NCI-H524 treated with DMSO at 0.1 percent for 48 hours (cell line): ENCODE data around the gene COL5A1.
"Not testable (repeated sequence)": the region's sequence is repeated elsewhere in the genome, so short reads cannot be mapped to it uniquely, and the experiment has no call there.

Source experiments
- DNase-seq: peaks from one replicate; lab custom pipeline; 2025; lab: John Stamatoyannopoulos, UW

The COL5A1 gene

DNA sequence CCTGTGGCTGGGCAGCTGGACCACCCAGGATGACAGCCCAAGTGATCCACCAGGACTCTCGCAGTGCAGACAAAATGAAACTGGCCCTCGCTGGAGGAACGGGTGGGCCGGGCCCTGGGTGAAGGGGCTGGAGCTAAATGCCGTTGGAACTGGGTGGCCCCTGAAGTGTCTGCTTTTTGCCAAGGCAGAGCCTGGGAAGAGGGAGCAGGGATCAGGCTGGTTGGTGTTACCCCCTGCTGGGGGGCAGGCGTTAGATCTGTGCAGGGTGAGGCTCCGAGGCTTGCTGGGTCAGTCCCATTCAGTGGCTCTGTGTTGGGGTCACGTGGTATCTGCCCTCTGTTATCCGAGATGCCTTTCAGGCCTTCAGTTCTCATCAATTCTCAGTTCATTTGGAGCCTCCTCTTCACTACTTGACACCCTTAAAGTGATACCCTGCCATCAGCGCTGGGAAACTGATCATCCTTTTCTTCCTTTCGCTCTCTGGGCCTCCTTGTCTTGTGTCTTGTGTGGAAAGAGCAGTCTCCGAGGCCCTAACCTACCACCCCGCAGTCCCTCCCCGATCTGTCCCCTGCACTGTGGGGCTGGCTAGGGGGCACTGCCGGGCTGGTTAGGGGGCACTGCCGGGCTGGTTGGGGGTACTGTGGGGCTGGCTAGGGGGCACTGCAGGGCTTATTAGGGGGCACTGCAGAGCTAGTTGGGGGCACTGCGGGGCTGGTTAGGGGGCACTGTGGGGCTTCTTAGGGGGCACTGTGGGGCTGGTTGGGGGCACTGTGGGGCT lies 37.3 kb downstream of the COL5A1 start:
- DNase-seq, result no peak

DNA sequence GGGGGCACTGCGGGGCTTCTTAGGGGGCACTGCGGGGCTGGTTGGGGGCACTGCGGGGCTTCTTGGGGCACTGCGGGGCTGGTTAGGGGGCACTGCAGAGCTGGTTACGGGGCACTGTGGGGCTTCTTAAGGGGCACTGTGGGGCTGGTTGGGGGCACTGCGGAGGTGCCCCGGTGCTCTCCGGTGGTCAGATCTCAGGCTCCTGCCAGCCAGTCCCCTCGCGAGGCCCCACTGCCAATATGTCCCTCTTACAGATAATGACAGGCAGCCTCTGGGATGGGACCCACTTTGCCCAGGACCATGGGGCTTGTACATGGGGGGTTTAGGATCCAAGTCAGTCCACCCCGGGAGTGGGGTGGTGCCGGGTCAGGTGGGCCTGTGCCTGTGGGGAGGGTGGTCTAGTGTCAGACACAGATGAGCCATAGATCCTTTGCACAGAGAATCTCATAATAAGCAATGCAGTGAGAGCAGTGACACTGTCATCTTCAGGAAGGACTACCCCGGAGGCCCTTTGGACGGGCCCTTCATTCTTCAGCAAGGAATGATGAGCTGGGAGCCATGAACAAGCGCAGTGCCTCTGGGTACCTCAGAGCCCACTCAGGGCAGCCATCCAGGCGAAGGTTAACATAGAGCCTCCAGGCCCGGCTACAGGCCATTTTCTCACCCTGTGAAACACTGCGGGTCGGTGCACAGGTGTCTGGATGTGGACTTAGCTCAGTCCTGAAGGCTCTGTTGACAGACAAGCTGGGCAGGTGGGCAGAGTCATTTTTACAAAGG lies 38.2 kb downstream of the COL5A1 start:
- no peak for DNase-seq

DNA sequence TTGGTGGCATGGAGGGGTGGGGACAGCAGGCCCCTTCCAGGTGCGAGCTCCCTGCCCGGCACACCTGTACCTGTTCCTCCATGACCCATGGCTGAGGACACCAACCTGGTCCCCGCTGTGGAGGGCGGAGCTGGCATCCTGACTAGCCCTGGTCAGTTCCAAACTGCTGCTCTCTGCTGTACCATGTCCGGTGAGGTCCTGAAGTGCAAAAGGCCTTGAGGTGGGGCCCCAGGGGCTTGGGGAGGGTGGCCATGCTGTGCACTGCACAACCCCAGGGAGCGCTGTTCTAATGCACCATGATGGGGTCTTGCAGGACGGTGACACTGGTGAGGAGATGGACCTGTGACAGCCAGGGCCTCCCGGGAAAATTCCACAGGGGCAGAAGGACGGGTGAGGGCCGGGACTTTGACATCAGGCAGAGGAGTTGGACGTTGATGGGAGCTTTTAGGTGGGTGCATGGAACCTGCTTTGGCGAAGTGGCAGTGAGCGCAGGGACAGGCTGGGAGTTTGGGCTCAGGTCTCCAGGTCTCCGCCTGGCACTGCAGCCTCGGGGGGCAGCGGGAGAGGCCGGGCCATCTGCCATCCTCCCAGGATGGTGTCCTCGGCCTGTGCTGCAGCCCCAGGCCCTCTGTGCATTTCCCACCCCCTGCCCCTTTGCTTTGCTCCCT lies 38.9 kb downstream of the COL5A1 start:
- no peak for DNase-seq

DNA sequence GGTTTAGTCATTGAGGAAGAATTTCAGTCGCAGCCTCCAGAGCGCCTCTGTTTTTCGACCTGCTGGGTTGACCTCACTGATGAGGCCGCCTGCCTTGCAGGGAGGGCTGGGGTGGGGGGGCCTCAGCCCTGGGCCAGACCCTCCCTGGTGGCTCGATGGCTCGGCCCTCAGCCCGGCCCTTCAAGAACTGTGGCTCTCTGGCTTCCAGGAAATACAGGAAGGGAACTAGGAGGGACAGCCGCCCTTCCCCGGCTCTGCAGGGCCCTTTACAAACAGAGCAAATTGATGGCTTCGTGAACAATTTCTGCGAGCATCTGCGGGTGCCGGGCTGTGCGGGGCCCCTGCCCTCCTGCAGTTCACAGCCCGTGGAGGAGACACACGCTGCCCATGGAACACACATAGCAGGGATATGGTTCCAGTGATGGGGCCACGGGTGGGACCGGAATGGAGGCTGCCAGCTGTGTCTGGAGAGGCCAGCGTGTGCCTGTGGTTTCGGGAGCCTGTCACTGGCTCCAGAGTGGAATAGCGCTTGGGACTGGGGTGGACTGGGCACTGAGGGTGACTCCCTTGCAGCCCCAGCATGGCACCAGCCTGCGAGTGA lies 39.6 kb downstream of the COL5A1 start:
- DNase-seq, result no peak

DNA sequence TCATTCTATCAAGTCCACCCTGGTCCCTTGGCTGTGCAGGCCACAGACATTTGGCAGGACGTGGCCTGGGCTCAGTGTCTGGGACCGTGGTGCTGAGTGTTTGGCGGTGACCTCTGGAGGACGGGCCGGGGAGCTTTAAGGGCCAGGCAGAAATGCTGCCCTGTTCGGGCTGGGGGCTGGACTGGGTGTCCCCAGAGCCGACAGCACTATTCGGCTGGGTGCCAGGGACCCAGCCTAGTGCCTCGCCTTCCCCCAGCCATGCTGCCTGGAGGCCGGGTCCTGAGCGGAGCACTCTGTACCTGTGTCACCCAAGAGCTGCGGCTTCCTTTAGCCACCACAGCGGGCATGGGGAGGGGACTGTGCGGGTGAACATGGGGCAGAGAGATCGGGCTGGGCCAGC lies 40.4 kb downstream of the COL5A1 start:
- DNase-seq, result no peak

DNA sequence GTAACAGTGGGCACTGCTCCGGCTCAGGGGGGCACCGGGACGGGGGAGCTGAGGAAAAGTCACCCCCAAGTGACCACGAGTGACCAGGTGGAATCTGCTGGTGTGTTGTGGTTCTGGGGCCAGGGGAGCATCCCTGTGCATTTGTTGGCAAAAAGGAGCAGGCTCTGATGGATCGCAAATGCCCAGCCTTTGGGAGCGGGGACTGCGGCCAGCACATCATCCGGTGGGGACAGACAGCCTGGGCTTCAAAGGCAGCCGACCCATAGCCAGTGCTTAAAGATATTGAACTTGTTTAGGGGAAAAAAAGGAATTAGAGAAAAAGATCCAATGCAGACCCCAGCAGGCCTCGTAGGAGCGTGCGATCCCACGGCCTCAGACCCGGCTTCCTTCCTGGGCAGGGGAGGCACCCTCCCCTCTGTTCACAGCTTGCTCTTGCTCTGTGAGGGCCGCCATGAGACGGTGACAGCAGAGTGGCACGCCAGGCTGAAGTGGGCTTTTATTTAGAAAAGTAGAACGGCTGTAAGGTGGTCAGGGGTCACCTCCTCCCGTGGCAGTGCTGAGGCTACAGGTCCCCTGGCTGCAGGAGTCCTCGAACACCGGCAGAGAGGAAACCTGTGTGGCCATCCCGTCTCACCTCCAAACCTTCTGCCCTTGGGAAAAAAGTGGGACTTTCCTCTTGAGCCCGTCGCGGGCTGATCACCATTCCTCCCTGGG lies 41.2 kb downstream of the COL5A1 start:
- no peak for DNase-seq

DNA sequence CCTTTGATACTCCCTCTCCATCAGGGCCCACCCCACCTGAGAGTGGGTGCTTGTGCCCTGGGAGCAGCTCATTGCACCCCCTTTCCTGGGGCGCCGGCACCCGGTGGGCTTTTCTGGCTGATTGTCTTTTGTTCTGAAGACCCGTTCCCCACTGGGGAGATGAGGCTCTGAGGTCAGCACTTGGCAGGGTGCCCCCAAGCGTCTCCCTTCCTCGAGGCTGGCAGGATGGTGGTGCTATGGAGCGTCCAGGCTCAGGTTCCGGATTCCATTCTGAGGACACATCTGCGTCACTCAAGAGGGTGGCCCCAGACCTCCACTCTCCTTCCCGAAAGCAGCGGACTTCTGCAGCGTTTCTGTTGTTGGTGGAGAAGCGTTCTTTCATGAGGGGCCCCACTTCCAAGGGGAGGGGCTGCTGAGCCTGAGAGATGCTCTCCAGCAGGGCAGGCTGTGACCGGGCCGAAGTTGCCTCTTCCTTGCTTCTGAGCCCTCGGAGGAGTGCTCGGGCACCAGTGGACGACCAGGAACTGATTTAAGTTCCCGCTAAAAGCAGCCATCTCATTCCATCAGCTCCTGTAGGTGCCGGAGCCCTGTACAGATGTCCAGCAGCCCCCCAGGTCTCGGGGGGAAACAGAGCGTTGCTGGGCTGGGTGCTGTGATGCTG lies 42.2 kb downstream of the COL5A1 start:
- no peak for DNase-seq

DNA sequence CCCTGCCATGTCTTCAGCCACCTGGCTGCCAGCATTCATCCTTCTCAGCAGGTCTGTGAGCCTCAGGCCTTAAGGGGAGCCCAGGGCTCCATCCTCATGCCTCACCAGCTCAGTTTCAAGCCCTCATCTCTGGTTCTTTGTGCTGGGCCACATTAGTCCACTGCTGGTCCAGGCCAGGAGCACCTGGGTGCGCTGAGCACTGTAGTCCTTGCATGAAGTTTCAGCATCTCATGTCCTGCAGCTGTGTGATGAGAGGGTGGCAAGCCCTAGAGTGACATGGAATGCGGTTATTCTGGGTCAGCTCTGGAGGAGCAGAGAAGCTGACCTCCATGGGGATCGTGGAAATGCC lies 42.7 kb downstream of the COL5A1 start:
- no peak for DNase-seq

DNA sequence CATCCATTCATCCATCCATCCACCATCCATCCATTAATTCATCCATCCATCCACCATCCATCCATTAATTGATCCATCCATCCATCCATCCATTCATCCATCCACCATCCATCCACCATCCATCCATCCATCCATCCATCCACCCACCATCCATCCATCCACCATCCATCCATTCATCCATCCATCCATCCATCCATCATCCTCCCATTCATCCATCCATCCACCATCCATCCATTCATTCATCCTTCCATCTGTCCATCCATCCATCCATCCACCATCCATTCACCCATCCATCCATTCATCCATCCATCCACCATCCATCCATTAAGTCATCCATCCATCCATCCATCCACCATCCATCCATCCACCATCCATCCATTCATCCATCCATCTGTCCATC lies 43.3 kb downstream of the COL5A1 start:
- DNase-seq, result not testable (repeated sequence)

DNA sequence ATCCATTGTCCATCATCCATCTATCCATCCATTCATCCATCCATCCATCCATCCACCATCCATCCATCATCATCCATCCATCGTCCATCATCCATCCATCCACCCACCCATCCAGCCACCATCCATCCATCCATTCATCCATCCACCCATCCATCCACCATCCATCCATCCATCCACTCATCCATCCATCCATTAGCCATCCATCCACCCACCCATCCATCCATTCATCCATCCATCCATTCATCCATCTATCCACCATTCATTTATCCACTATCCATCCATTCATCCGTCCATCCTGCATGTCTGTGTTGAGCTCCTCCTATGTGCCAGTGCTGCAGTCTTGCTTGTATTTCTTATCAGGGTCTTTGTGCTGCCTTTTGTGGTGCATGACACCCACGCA lies 44.2 kb downstream of the COL5A1 start:
- no peak for DNase-seq

DNA sequence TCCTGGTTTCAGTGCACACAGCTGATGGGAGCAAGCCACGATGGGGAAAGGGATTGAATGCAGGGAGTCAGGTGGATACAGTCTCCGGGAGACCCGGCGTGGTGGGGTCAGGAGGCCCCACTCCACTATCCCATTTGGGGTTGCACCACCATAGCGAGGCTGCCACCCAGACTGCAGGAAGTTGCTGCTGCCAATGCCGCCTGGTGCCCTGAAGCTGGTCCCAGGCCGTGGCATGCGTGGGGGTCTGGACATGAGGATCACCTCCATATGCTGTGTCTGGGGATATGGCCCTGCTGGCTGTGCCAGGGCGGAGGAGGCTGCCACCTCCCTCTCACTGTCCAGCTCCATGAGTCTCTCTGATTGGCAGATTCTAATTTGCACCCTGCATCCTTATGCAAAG lies 45.3 kb downstream of the COL5A1 start:
- DNase-seq, result no peak

DNA sequence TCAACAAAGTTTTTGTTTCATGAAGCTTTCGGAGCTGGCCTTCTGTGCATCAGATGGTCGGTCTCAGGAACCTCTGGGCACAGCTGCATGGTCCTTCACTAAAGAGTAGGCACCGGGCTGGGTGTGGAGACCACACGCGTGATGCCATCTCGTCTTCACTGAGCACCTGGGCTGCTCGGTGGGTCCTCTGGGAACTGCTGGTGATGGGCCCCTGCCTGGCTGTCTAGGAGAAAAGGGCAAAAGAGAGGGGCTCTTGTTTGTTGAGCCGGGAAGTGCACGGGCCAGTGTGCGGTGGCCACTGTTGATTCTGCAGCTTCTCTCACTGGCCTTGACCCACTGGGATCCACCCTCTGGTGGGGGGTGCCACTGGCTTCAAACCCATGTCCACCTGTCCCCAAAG lies 46.0 kb downstream of the COL5A1 start:
- DNase-seq, result no peak

DNA sequence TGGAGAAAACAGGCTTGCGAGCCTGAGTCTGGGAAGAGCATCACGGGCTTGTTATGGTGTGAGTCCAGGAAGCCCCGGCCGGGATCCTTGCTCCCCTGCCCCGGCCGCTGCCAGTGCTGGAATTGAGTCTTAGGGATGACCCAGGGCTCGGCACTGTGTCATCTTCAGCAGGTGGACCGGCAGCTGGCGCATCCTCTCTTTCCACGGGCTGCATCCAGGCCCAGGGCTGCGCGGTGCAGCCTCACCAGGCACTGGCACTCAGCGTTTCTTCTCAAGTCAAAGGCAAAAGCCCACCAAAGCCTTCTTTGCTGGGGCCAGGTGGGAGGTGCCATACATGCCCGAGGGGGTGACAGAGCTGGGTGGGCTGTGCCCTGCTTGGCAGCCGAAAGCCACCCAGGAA lies 46.6 kb downstream of the COL5A1 start:
- DNase-seq, result no peak

DNA sequence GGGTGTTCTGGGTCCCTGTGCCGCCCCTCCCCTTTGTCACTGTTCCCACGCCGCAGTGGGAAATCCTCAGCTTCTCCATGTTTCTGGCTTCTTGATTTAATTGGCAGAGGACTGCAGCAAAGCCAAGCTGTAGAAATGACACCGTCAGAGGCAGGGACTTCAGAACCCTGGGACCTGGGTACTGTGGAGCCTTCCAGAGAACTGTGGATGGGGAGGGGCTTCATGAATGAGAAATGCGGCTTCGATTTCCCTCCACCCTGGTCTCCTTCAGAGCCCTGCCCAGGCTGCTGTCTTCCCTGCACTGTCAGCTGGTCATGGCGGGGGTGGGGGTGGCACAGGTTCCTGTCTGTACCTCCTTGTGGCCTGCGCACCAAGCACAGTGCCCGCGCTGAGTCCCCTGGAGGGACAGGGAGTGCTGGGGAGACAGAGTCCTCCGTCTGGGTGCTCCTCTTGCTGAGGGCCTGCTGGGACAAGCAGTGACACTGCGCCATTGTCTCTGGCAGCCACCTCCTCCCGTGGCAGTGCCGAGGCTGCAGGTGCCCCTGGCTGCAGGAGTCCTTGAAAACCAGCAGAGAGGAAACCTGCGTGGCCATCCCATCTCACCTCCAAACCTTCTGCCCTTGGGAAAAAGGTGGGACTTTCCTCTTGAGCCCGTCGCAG lies 47.2 kb downstream of the COL5A1 start:
- DNase-seq, result no peak

DNA sequence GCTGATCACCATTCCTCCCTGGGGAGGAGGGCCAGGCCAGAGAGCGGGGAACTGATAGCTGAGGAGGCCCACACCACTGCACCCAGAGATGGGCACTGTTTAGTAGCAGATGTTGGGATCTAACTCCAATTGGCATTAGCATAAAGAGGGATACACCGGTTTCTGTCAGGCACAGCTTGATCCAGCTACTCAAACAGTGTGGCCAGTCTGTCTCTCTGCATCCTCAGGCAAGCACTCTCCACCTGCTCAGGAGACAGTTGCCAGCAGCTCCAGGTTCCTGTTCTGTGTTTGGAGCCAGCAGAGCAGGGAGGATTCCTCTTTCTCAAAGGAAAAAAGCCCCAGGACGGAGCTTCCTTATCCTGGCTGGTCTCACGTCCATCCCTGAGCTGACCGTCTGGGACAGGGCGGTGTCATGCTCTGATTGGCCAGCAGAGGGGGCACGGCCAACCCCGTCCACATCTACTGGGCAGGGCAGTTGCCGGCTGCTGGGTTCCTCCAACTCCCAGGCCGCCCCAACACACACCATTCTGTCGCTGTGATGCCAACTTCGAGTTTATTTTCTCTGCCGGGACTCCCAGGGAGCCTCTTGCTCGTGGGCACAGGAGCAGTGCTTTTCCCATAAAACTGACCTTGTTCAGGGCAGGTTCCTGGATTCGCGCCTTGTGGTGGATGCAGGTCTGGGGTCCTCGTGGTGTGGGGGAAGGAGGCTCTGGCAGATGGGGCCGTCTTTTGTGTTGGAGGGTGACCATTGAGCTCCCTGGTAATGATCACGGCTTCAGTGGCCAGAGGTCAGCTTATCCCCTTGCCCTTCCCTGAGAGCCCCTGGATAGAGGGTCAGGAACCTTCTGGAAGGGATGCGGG lies 47.9 kb downstream of the COL5A1 start:
- no peak for DNase-seq

DNA sequence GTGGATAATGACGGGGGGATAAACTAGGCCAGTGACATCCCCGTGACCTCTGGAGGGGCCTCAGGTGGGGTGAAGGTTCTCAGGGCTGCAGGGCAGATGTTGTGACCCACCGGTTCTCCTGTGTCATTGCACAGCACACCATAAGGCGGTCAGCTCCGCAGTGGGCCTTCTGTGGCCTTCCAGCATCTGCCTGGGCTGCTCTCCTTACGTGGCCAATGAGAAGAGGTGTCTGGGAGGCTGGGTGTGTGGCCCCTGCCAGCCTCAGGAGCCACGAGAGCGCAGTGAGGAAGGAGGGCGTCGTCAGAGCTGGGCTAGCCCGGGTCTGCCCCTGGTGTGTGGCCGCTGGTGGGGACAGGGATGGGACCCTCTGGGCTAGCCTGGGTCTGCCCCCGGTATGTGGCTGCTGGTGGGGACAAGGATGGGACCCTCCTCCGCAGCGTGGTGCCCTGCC lies 48.7 kb downstream of the COL5A1 start:
- no peak for DNase-seq

DNA sequence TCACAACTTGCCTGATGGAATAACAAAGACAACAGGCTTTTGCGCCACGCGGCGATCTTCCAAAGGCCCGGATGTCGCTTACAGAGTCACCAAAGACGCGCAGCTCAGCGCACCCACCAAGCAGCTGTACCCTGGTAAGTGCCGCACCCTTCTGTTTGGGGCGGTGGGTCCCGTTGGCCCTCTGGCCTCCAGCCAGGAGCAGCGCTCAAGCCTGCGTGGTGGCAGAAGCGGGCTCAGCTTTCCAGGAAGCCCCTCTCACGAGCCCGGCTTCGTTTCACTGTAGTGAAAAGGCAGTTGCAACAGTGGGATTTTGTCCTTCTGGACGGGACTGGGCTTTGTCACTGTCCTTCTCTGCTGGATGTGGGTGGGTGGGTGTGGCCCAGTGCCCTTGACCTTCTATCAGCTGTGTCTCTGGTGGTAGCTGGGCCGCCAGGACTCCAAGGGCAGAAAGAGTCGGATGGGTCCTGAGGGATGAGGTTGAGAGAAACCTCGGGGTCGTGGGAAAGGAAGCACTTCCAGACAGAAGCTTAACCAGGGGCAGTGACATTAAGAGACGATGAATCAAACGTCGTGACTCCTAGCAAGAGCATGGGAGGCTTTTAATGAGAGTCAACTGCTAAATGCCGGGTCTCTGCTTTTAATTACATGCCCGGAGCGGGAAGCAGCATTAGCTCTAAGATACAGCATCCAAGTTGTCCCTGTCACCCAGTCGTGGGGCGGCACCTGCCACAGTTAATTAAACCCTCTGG lies 49.5 kb downstream of the COL5A1 start:
- DNase-seq, result no peak

DNA sequence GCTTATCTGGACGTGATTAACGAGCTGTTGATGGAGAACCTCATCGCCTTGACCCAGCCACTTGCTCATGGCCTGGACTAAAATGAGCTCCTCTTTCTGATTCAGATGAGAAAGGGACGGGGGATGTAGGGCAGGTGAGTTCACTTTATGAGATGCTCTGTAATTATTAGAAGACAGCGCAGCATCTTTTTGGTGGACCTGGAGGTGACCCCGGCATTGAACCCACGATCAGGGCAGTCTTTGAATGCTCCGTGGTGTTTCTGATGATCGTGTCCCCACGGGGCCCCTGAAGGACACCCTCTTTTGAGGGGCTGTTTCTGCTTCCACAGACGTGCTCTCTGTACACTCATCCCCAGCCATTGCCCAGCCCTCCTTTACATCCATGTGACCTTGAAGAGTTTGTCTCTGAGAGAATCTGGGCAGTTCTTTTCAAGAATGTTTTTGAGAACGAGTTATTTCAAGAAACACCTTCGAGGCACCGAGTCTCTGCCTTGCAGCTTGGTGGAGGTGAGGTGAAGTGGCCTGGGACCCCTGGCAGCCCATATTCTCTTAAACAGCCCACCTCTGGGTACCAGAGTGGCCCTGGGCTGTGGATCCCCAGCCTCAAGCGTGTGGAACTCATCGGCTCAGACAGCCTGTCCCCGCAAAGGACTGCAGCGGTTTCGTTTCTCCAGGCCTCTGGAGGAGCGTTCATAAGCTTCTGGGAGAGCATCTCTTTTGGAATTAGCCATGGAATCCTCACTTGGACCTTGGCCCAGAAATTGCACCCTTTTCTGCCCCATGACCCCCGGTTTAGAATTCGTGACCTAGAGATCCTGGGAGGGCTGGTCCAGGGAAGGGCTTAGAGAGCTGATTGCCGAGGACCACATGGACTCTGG lies 50.3 kb downstream of the COL5A1 start:
- no peak for DNase-seq
